Measurements from ENCODE around the gene DENND1A.

DNA sequence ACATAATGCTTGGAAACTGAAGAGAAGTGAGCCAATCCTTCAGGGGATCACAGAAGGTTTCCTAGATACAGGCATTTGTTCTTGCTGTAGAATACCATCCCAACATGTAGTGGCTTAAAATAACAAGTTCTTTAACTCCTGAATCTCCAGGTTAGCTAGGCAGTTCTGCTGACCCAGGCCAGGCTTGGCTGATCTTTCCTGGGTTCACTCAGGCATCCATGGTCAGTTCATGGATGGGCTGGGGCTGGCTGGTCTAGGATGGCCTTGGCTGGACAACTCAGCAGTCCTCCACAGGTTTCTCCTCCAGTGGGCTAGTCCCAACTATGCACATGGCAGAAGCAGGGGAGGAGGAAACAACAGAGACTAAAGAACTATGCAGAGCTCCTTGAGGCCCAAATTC lies 37.4 kb upstream of the DENND1A start:
- no peak for TF ChIP-seq CTCF (IDR thresholded peaks at IDR 0.05)
- no peak for TF ChIP-seq POLR2A (IDR thresholded peaks at IDR 0.05)
